Posterior vena cava (tissue), 2 donors: ENCODE measurements around the gene CNOT1. TPM values are rescaled to one million over a fixed set of nuclear protein-coding genes. Genes with fewer than 3 reads are reported as not detected.

Experiments
- DNase-seq: peaks from one replicate; pipeline ENCODE4 v3.0.0-alpha.2; 2020; ENCODE audit warnings: low spot score
- intact Hi-C, 2 donors: fragments of 100-400 bp; cut with DNase I; formaldehyde crosslinking; loops; one replicate each; pipeline versions ENCODE4 v1.14.1 to v1.14.2; 2022 to 2023
- total RNA-seq, 2 donors: library from RNA; stranded (reverse); fragmentation: NEBNext Ultra II Directional; extraction: Animal tissue kit (Norgen Biotek cat#: 25700); gene quantifications; one replicate each; pipeline ENCODE4 v1.2.1, GENCODE V29; 2021
- donor health status: DM: yes; HTN: yes; CAD: no.
- donor health status: DM: yes; HTN: yes; CAD: no.

The CNOT1 gene
- total RNA-seq, 2 donors from 2014 or later = 102 to 116 TPM

DNA sequence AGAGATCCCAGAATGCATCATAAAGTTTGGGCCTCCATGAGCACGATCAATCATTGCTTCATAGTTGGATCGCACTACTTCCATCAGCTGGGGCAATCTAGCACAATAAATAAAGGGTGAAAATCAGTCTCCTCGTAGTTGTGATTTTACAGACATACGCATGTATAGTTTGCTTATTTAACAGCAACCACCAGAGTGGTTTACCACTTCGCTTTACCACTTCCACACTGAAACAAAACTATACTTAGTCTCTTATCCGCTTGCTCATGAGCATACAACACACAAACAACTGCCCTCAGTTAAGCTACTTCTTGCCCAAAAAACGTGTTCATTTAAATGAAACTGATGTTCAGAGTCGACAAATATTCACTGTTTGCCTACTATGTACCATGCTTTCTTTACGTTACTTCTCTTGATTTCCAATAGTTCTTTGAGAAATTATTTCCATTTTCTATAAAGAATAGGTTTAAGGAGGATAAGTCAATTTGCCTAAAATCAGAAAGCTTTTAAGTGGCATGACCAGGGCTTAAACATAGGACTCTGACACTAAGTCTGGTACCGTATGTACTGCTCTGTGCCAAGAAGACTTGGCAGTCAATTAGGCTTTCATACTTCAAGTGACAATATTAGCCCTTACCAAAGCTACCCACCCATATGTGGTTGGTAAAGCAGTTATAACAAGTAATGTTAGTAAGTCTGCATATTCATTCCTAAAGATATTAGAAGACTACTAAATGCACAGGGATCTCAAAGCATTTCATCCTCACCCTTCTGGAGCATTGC, 92.3 kb downstream of the CNOT1 start:
- intact Hi-C loops = loop anchor here (5.0 to 10.0 kb wide), 2 partner anchors 35 to 47 kb away; no protein-coding TSS in a partner anchor
- no peak for DNase-seq

GRCh38 chr16:58536278-58536677, 93.3 kb downstream of the CNOT1 start:
- intact Hi-C loops = loop anchor here (5.0 to 10.0 kb wide), 2 partner anchors 36 to 49 kb away; no protein-coding TSS in a partner anchor
- no peak for DNase-seq

- intact Hi-C loops = loop anchor here (5.0 to 10.0 kb wide), 2 partner anchors 37 to 50 kb away; no protein-coding TSS in a partner anchor
- no peak for DNase-seq
These were observed 94.5 kb downstream of the CNOT1 start for GRCh38 chr16:58535100-58535499.

DNA sequence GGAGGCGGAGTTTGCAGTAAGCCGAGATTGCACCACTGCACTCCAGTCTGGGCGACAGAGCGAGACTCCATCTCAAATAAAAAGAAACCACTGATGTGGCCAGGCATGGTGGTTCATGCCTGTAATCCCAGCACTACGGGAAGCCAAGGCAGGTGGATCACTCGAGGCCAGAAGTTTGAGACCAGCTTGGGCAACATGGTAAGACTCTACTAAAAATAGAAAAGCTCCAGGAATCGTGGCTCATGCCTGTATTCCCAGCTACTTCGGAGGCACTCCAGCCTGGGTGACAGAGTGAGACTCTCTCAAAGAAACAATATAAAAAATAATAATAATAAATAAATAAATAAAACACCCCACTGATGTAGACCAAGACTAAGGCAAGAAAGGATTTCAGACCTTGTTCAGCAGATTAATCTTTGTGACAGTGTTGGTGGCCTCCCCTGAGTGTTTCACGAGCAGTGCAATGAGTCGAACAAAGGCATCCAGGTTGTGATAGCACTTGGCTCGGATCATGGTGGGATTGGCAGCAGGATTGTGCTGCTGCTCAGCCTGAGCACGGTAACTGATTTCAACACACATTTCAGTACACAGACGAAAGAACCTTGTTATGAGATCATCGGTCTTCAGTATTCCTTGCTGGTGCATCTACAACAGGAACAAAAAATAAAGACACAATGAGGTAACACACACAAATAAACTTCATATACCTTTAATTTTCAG, 95.7 kb downstream of the CNOT1 start:
- DNase-seq = no peak
- intact Hi-C loops = loop anchor here in 1 of 2 donors (10.0 kb wide), 1 partner anchor 51 kb away; no protein-coding TSS in a partner anchor

- no peak for DNase-seq
- intact Hi-C loops = loop anchor here in 1 of 2 donors (10.0 kb wide), 1 partner anchor 52 kb away; no protein-coding TSS in a partner anchor
These were observed 97.2 kb downstream of the CNOT1 start for GRCh38 chr16:58532414-58532813.

DNA sequence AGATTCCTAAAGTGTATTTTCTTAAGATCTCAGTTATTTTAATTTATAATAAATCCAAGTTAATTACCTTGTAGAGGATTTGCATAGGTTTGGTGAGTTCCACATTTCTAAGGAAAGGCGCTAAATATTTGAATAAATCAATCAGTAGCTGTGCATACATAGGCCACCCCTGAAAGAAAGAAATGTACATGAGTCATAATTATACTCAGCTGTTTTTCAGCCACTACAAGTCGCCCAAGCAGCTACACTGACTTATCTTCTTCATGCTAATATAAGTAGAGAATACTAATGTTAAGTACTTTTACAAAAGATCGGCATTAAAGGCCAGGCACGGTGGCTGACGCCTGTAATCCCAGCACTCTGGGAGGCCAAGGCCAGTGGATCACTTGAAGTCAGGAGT, 99.4 kb downstream of the CNOT1 start:
- intact Hi-C loops = loop anchor here in 1 of 2 donors (10.0 kb wide), 1 partner anchor 55 kb away; no protein-coding TSS in a partner anchor
- no peak for DNase-seq

- DNase-seq = no peak
- intact Hi-C loops = loop anchor here in 1 of 2 donors (10.0 kb wide), 1 partner anchor 115 kb away; no protein-coding TSS in a partner anchor
These were observed 109.9 kb downstream of the CNOT1 start for GRCh38 chr16:58519707-58520106.

DNA sequence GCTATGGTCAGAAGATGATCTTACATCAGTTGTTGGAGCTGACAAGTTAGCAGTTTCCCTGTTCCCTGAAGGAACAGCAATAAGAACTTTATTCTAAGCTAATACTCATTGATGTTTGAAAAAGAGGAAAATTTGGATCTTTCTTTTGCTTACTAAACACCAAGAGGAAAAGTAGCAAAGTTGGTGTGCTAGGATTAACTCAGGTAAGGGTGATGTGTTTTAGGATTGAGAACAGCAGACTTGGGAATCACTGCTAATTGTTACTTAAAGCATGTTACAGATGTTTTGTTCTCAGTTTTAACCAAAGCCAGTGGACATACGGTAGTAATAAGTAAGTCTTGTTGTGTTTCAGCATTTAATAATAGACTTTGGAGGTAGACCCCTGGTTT, 110.7 kb downstream of the CNOT1 start:
- intact Hi-C loops = loop anchor here in 1 of 2 donors (10.0 kb wide), 1 partner anchor 116 kb away; no protein-coding TSS in a partner anchor
- no peak for DNase-seq

- DNase-seq = no peak
- intact Hi-C loops = loop anchor here in 1 of 2 donors (10.0 kb wide), 1 partner anchor 116 kb away; no protein-coding TSS in a partner anchor
These were observed 111.3 kb downstream of the CNOT1 start for GRCh38 chr16:58518083-58518979.

DNA sequence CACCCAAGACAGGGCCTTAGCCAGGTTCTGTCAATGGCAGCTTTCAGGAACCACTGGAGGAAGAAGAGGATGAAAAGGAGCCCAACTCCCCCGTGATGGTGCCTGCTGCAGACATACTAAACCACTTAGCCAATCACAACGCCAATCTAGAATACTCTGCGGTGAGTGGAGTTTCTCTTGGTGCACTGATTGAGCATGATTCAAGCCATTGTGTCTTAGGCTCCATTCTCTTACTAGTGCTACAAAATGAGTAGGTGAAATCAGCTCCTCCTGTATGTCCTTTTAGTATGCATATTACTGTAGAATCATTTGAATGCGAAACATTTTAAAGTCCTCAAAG, 112.9 kb downstream of the CNOT1 start:
- DNase-seq = no peak
- intact Hi-C loops = loop anchor here in 1 of 2 donors (10.0 kb wide), 1 partner anchor 118 kb away; no protein-coding TSS in a partner anchor

DNA sequence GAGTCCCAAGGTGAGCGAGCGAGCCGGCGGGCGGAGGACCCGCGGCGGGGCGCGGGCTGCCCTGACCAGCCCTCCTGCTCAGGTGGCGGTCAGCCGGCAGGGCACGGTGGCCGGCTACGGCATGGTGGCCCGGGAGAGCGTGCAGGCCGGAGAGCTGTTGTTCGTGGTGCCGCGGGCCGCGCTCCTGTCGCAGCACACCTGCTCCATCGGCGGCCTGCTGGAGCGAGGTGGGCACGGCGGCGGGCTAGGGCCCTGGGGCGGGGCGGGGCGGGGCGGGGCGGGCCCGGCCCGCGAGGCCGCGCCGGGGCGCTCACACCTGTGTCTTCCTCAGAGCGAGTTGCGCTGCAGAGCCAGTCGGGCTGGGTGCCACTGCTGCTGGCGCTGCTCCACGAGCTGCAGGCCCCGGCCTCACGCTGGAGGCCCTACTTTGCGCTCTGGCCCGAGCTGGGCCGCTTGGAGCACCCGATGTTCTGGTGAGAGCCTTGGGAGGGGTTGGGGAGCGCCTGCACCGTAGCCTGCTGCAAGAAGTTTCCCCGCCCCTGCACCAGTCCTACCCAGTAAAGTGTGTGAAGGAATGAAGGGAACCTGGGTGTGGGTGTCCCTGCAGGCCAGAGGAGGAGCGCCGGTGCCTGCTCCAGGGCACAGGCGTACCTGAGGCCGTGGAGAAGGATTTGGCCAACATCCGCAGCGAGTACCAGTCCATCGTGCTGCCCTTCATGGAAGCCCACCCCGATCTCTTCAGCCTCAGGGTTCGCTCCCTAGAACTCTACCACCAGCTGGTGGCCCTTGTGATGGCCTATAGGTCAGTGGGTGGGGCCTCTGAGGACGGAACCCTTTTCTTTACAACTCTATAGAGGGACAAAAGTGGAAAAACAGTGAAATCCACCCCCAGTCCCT, 113.5 kb downstream of the CNOT1 start:
- intact Hi-C loops = loop anchor here in 1 of 2 donors (10.0 kb wide), 1 partner anchor 119 kb away; no protein-coding TSS in a partner anchor
- peak; percentile 76 for DNase-seq

DNA sequence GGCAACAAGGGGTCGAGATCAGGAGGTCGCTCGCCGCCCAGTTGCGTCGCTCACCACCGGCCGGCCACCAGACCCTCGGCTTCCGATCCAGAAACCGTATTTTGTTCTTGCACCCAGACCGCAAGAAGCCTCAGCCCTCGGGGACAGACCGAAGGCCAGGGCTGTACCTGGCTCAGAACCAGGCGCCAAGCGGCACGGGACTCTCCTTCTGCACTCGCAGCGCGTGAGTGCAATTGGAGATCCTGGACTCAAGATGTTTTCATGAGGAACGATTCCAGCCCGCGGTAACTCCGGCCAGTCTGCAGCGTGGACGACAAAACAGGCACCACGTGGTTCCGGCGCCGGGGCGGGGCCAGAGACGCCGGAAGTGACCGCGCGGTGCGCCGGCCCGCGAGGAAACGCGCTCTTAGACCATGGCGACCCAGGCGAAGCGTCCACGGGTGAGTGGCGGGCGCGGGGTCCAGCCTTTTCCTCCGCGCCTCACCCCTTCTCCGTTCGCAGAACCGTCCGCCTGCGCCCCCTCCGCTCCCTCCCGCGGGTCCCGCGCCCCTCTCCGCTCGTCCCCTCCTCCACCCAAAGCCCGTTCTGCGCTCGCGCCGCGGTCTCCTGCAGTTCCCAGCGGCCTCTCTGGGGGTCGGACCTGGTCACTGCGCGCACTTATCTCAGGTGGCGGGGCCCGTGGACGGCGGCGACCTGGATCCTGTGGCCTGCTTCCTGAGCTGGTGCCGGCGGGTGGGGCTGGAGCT, 114.3 kb downstream of the CNOT1 start, which contains the start of gene SETD6:
Gene SETD6 (plus strand): TSS at position 393 of the 746 bp plus-strand sequence. CDS start 21 bp downstream, at position 414.
- peak; percentile 96 for DNase-seq
- intact Hi-C loops = loop anchor here in 1 of 2 donors (10.0 kb wide), 1 partner anchor 120 kb away; no protein-coding TSS in a partner anchor

DNA sequence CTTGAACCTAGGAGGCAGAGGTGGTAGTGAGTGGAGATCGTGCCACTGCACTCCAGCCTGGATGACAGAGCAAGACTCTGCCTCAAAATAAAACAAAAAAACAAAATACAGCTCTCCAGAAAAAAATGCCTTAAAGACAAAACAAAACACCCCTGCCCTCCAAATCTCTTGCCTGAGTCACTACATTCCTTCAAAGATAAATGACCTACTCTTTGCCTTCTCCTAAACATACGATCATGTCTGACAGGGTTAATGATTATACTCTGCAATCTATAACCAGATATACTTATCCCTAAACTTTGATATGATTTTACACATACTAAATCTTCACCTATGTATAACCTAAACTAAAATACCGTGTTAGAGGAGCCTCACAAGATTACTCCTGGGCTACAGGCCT, 115.8 kb downstream of the CNOT1 start:
- intact Hi-C loops = loop anchor here in 1 of 2 donors (10.0 kb wide), 1 partner anchor 121 kb away; no protein-coding TSS in a partner anchor
- no peak for DNase-seq

DNA sequence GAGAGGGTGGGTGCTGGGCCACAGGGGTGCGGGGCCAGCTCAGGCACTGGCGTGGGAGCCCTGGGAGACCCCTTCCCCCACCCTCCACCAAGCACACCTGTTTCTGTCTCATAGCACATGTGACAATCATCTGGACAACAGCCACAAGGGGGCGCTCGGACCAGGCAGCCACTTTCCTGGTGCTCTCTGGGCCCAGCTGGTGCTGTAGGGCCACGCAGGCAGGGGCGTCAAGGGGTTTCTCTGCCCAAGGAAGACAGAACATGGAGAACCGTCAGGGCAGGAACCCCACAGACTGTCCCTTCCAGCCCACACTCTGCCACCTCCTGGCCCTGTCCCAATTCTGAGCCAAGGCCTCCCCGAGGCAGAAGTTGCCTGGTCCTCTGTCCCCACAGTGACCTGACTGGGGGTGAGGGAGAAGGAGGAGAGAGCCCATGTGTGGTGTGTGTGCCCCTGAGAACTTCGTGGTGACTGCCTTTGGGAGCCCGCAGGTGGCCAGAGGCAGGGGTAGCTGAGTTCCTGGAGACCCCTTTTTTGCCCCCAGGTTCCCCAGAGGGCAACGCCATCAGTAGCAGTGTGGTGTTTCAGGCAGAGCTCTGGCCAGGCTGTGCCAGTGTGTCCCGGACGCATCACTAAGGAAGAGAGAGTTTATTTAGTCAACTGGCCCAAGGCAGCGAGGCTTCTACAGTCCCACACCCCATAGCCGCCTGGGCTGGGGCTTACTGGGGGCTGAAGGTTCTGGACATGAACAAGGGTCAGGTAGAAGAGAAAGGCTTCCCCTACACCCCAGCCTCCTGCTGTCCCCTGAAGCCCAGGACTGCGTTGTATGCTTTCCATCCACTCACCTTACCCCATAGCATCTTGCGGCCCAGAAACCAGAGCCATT, 117.5 kb downstream of the CNOT1 start:
- peak; percentile 90 for DNase-seq
- intact Hi-C loops = loop anchor here in 1 of 2 donors (10.0 kb wide), 1 partner anchor 123 kb away; no protein-coding TSS in a partner anchor

DNA sequence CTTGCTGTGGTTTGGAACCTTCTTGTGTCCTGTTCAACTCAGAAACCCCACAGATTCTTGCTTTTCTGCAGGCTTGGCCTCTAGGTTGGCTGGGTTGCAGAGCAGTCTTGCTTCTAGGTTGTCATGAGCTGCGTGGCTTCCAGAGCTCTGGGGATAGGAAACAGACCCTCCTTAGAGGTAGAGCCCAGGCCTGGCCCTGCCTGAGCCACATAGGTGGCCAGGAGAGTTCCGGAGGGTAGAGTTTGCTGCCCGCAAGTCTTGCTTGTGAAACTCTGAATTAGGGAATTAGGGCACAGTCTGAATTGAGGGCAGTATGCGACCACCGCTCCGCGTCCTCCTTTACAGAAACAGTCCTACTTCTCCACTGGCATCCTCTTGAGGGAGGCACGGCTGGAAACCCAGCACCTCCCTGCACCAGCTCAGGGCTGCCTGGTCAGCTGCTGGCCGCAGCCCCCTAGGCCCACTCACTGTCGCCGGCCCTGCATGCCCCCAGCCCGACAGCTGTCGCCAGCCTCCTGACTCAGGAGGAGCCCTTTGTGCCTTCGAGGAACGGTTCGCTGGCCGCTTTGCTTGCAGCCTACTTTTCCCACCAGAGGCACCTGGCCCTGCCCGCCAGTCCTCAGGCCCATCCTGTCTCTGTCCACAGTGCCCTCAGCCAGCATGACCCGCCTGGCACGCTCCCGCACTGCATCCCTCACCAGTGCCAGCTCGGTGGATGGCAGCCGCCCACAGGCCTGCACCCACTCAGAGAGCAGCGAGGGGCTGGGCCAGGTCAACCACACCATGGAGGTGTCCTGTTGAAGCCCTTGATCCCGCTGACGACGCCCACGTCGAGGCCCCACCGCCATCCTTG, 118.6 kb downstream of the CNOT1 start:
- intact Hi-C loops = loop anchor here in 1 of 2 donors (10.0 kb wide), 1 partner anchor 124 kb away; no protein-coding TSS in a partner anchor
- peak; percentile 75 for DNase-seq
